Testis (tissue), 2 donors: ENCODE measurements around the gene DOK3.

Experiments used
- POLR2A ChIP-seq: fragments of 450-650 bp; IDR thresholded peaks from one replicate; pipeline ENCODE4 v1.6.1; 2017; ENCODE audit warnings: antibody characterized with exemption, mild to moderate bottlenecking, moderate library complexity
- TF ChIP-seq, protein P1 (sequence below), 3 experiments: fragments of 450-650 bp in 2 of 3; fragments of 200-600 bp in 1 of 3; sonication (generic) in 1 of 3; IDR thresholded peaks; one replicate each; pipeline ENCODE4 v1.5.1; 2016 to 2019; ENCODE audit warnings: antibody characterized with exemption in 3 of 3, mild to moderate bottlenecking in 2 of 3, moderate library complexity in 1 of 3

DNA sequence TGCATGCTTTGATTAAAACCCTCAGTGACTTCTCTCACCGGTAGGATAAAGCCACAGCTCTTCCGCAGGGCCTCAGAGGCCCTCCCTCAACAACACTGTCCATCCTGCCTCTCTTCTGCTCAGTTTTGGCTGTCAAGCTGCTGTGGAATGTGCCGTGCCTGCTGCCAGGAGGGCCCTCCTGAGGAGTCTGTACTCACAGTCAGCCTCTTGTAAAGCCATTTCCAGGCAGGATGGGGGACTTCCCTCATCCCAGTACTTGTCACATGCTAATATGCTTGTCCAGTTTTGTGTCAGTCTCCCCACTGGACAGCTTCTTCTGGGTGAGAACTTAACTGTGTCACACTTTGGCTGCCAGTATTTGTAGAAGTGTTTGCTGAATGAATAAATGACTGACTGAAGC, 21.0 kb upstream of the DOK3 start:
- TF ChIP-seq, protein P1, sequence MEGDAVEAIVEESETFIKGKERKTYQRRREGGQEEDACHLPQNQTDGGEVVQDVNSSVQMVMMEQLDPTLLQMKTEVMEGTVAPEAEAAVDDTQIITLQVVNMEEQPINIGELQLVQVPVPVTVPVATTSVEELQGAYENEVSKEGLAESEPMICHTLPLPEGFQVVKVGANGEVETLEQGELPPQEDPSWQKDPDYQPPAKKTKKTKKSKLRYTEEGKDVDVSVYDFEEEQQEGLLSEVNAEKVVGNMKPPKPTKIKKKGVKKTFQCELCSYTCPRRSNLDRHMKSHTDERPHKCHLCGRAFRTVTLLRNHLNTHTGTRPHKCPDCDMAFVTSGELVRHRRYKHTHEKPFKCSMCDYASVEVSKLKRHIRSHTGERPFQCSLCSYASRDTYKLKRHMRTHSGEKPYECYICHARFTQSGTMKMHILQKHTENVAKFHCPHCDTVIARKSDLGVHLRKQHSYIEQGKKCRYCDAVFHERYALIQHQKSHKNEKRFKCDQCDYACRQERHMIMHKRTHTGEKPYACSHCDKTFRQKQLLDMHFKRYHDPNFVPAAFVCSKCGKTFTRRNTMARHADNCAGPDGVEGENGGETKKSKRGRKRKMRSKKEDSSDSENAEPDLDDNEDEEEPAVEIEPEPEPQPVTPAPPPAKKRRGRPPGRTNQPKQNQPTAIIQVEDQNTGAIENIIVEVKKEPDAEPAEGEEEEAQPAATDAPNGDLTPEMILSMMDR (IDR thresholded peaks at IDR 0.05) = no peak
- TF ChIP-seq POLR2A = no peak
